22Rv1 (cell line): ENCODE data around the gene PUDP.

ENCODE experiments used
- ZFX ChIP-seq: fragments of 450-650 bp; IDR thresholded peaks from 2 replicates; pipeline ENCODE4 v1.6.1; 2017; ENCODE audit warnings: antibody characterized with exemption, borderline replicate concordance
- TF ChIP-seq, protein P1 (sequence below): fragments of 450-650 bp; IDR thresholded peaks from 2 replicates; pipeline ENCODE4 v1.5.1; 2017; ENCODE audit warnings: mild to moderate bottlenecking

GRCh38 chrX:7156879-7157278, 8.9 kb upstream of the PUDP start:
- TF ChIP-seq, protein P1, sequence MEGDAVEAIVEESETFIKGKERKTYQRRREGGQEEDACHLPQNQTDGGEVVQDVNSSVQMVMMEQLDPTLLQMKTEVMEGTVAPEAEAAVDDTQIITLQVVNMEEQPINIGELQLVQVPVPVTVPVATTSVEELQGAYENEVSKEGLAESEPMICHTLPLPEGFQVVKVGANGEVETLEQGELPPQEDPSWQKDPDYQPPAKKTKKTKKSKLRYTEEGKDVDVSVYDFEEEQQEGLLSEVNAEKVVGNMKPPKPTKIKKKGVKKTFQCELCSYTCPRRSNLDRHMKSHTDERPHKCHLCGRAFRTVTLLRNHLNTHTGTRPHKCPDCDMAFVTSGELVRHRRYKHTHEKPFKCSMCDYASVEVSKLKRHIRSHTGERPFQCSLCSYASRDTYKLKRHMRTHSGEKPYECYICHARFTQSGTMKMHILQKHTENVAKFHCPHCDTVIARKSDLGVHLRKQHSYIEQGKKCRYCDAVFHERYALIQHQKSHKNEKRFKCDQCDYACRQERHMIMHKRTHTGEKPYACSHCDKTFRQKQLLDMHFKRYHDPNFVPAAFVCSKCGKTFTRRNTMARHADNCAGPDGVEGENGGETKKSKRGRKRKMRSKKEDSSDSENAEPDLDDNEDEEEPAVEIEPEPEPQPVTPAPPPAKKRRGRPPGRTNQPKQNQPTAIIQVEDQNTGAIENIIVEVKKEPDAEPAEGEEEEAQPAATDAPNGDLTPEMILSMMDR, result no peak
- no peak for TF ChIP-seq ZFX
